HCT116 (cell line): ENCODE measurements around the gene ADGRG6. TPM values are rescaled to one million over a fixed set of nuclear protein-coding genes. Genes with fewer than 3 reads are reported as not detected.
"Not testable (repeated sequence)": the region's sequence is repeated elsewhere in the genome, so short reads cannot be mapped to it uniquely, and the experiment has no call there.

ENCODE experiments used
- ATAC-seq: fragments of 200-7000 bp; cut with Tn5 transposase; 2 replicates; pipeline ENCODE4 v1.9.1; 2020; ENCODE audit warnings: mild to moderate bottlenecking, moderate library complexity
- BruUV-seq: library from RNA; stranded (reverse); fragments of 400-500 nt; replicated peaks from 2 replicates; lab custom pipeline; 2021; lab: Mats Ljungman, UMichigan
- CTCF ChIA-PET: fragments of 300-600 bp; sonication (Branson Sonifier 250); formaldehyde crosslinking; loops from one replicate; lab custom pipeline; 2021; ENCODE audit warnings: antibody characterized with exemption; lab: Charles Lee
- POLR2A ChIA-PET: fragments of 300-600, 350-600 bp; sonication (Branson Sonifier 250); formaldehyde crosslinking; loops from one replicate; lab custom pipeline; 2021; ENCODE audit warnings: antibody characterized with exemption; lab: Charles Lee
- RAD21 ChIA-PET, 2 experiments: fragments of 300-600 bp; sonication (Branson Sonifier 250); formaldehyde crosslinking; loops; one replicate each; lab custom pipeline; 2023; ENCODE audit warnings: low total read pairs in 2 of 2; ENCODE audit not compliant: uncharacterized antibody in 2 of 2, unreplicated experiment in 2 of 2, low non-redundant PET in 1 of 2; lab: Charles Lee
- DNase-seq: peaks from one replicate; pipeline ENCODE4 v3.0.0-alpha.2; 2010; ENCODE audit warnings: low read depth, low spot score
- H2AFZ ChIP-seq: fragments of 200-600 bp; shearing (Covaris generic), sonication (generic); 2 replicates; pipeline ENCODE4 v1.6.1; 2017; ENCODE audit warnings: low read depth, mixed run types, mixed read lengths, antibody characterized with exemption, low read length; ENCODE audit not compliant: poor library complexity, severe bottlenecking
- H3K27ac ChIP-seq: 2 replicates; pipeline ENCODE4 v1.5.1; 2012; ENCODE audit warnings: low read depth, low read length
- H3K27me3 ChIP-seq: fragments of 200-600 bp; sonication (generic); 2 replicates; pipeline ENCODE4 v1.6.1; 2016; ENCODE audit warnings: mixed run types, low read length, mixed read lengths; ENCODE audit not compliant: insufficient read depth
- H3K36me3 ChIP-seq, 2 experiments: fragments of 200-500 bp in 1 of 2; fragments of 200-600 bp in 1 of 2; sonication (Bioruptor generic) in 1 of 2; sonication (generic) in 1 of 2; 2 replicates each; pipeline versions ENCODE4 v1.5.1 to v1.6.1; 2014 to 2016; ENCODE audit warnings: low read length in 2 of 2, inconsistent platforms in 1 of 2, mixed read lengths in 1 of 2, mixed run types in 1 of 2; ENCODE audit not compliant: insufficient read depth in 2 of 2, control insufficient read depth in 1 of 2
- H3K4me1 ChIP-seq, 2 experiments: fragments of 200-600 bp in 1 of 2; sonication (generic) in 1 of 2; 2 replicates each; pipeline versions ENCODE4 v1.5.1 to v1.6.1; 2012 to 2017; ENCODE audit warnings: low read length in 2 of 2, inconsistent platforms in 1 of 2, mild to moderate bottlenecking in 1 of 2, mixed read lengths in 1 of 2, mixed run types in 1 of 2, moderate library complexity in 1 of 2; ENCODE audit not compliant: insufficient read depth in 2 of 2, control insufficient read depth in 1 of 2
- H3K4me2 ChIP-seq: fragments of 200-600 bp; sonication (generic); 2 replicates; pipeline ENCODE4 v1.6.1; 2017; ENCODE audit warnings: mixed run types, low read length, mixed read lengths
- H3K4me3 ChIP-seq, 2 experiments: fragments of 200-600 bp in 1 of 2; sonication (generic) in 1 of 2; replicated peaks in 1 of 2; 2 replicates each; pipeline ENCODE4 v1.5.1; 2011 to 2016; ENCODE audit warnings: low read length in 2 of 2, control low read depth in 1 of 2, low read depth in 1 of 2, mild to moderate bottlenecking in 1 of 2, mixed read lengths in 1 of 2, mixed run types in 1 of 2
- H3K79me2 ChIP-seq: fragments of 200-600 bp; sonication (generic); 2 replicates; pipeline ENCODE4 v1.6.1; 2017; ENCODE audit warnings: mild to moderate bottlenecking, mixed run types, low read length, moderate library complexity, mixed read lengths; ENCODE audit not compliant: insufficient read depth
- H3K9ac ChIP-seq: fragments of 200-600 bp; sonication (generic); 2 replicates; pipeline ENCODE4 v1.6.1; 2016; ENCODE audit warnings: low read length, mixed read lengths
- H3K9me2 ChIP-seq: fragments of 200-600 bp; sonication (generic), shearing (Covaris generic); 2 replicates; pipeline ENCODE4 v1.6.1; 2017; ENCODE audit warnings: mixed run types, mild to moderate bottlenecking, moderate library complexity; ENCODE audit not compliant: insufficient read depth
- H3K9me3 ChIP-seq, 2 experiments: fragments of 200-500 bp in 1 of 2; fragments of 200-600 bp in 1 of 2; sonication (Bioruptor generic) in 1 of 2; sonication (generic) in 1 of 2; 2 replicates each; pipeline ENCODE4 v1.6.1; 2014 to 2017; ENCODE audit warnings: low read length in 2 of 2, mixed read lengths in 2 of 2, inconsistent platforms in 1 of 2, low read depth in 1 of 2, mild to moderate bottlenecking in 1 of 2, mixed run types in 1 of 2, moderate library complexity in 1 of 2; ENCODE audit not compliant: control insufficient read depth in 1 of 2, insufficient read depth in 1 of 2
- H4K20me1 ChIP-seq: fragments of 200-600 bp; sonication (generic), shearing (Covaris generic); 2 replicates; pipeline ENCODE4 v1.6.1; 2017; ENCODE audit warnings: mixed run types, mild to moderate bottlenecking, moderate library complexity; ENCODE audit not compliant: insufficient read depth
- CBX3 ChIP-seq: IDR thresholded peaks from 2 replicates; pipeline ENCODE4 v1.6.1; 2012; ENCODE audit warnings: low read depth
- CEBPB ChIP-seq: IDR thresholded peaks from 2 replicates; pipeline ENCODE4 v1.6.1; 2012; ENCODE audit warnings: low read depth
- EGR1 ChIP-seq: IDR thresholded peaks from 2 replicates; pipeline ENCODE4 v1.6.1; 2012; ENCODE audit warnings: low read depth
- ELF1 ChIP-seq: IDR thresholded peaks from 2 replicates; pipeline ENCODE4 v1.6.1; 2012; ENCODE audit warnings: low read depth, borderline replicate concordance
- EZH2 ChIP-seq: fragments of 200-600 bp; sonication (generic); IDR thresholded peaks from 2 replicates; pipeline ENCODE4 v1.6.1; 2017; ENCODE audit warnings: antibody characterized with exemption, mixed run types
- EZH2phosphoT487 ChIP-seq: fragments of 200-600 bp; IDR thresholded peaks from 2 replicates; pipeline ENCODE4 v1.6.1; 2018; ENCODE audit warnings: antibody characterized with exemption, borderline replicate concordance
- FOSL1 ChIP-seq: IDR thresholded peaks from 2 replicates; pipeline ENCODE4 v1.6.1; 2012; ENCODE audit warnings: low read depth
- JUND ChIP-seq: IDR thresholded peaks from 2 replicates; pipeline ENCODE4 v1.6.1; 2012
- MAX ChIP-seq: IDR thresholded peaks from 2 replicates; pipeline ENCODE4 v1.6.1; 2012
- POLR2A ChIP-seq: IDR thresholded peaks from 2 replicates; pipeline ENCODE4 v1.7.0; 2011; ENCODE audit warnings: borderline replicate concordance; ENCODE audit not compliant: insufficient read depth, insufficient read length; ENCODE audit errors: extremely low read depth
- POLR2AphosphoS5 ChIP-seq: IDR thresholded peaks from 2 replicates; pipeline ENCODE4 v1.6.1; 2011; ENCODE audit warnings: mild to moderate bottlenecking, low read depth, low read length, moderate library complexity
- RAD21 ChIP-seq: IDR thresholded peaks from 2 replicates; pipeline ENCODE4 v1.6.1; 2012; ENCODE audit warnings: low read depth, mild to moderate bottlenecking
- REST ChIP-seq: IDR thresholded peaks from 2 replicates; pipeline ENCODE4 v1.6.1; 2012; ENCODE audit warnings: low read depth
- SIN3A ChIP-seq: IDR thresholded peaks from 2 replicates; pipeline ENCODE4 v1.6.1; 2012; ENCODE audit warnings: low read depth
- SP1 ChIP-seq: IDR thresholded peaks from 2 replicates; pipeline ENCODE4 v1.6.1; 2012; ENCODE audit warnings: low read depth
- TCF7L2 ChIP-seq: IDR thresholded peaks from 2 replicates; pipeline ENCODE4 v1.7.0; 2011; ENCODE audit warnings: borderline replicate concordance, inconsistent platforms; ENCODE audit not compliant: insufficient read depth, insufficient read length; ENCODE audit errors: extremely low read depth
- YY1 ChIP-seq: IDR thresholded peaks from 2 replicates; pipeline ENCODE4 v1.6.1; 2011; ENCODE audit warnings: low read length, low read depth, moderate library complexity, mild to moderate bottlenecking; ENCODE audit not compliant: insufficient replicate concordance; ENCODE audit errors: extremely low read depth
- ZBTB33 ChIP-seq: IDR thresholded peaks from 2 replicates; pipeline ENCODE4 v1.6.1; 2011; ENCODE audit warnings: mild to moderate bottlenecking, low read length, moderate library complexity; ENCODE audit not compliant: insufficient replicate concordance; ENCODE audit errors: extremely low read depth
- ZFX ChIP-seq: fragments of 450-650 bp; IDR thresholded peaks from 2 replicates; pipeline ENCODE4 v1.6.1; 2017
- ZNF274 ChIP-seq: fragments of 200-500 bp; sonication (Bioruptor generic); IDR thresholded peaks from 2 replicates; pipeline ENCODE4 v1.6.1; 2014; ENCODE audit warnings: mild to moderate bottlenecking, low read depth, low read length, inconsistent platforms
- intact Hi-C: fragments of 100-400 bp; cut with micrococcal nuclease; formaldehyde crosslinking; loops from 2 replicates; pipeline ENCODE4 v1.10.0; 2022
- total RNA-seq: library from RNA; stranded (reverse); gene quantifications from one replicate; pipeline ENCODE4 v1.2.1, GENCODE V29; 2021; ENCODE audit not compliant: unreplicated experiment

The ADGRG6 gene
- total RNA-seq, 1 experiment from 2014 or later = 67.9 TPM

- no peak for ATAC-seq
- H2AFZ ChIP-seq = no peak overlapping the region
- H3K27ac ChIP-seq = no peak overlapping the region
- no peaks in the 10 kb centered on the region for H3K36me3 ChIP-seq
- peaks cover 61% of the 10 kb centered on the region for H3K79me2 ChIP-seq
- H3K9me3 ChIP-seq = no peaks in the 10 kb centered on the region
- H3K4me2 ChIP-seq = no peak overlapping the region
- H3K4me3 ChIP-seq = no peak overlapping the region
- DNase-seq = no peak
- H3K9ac ChIP-seq = no peak overlapping the region
- H4K20me1 ChIP-seq = no peaks in the 10 kb centered on the region
- CTCF ChIA-PET = no interaction called here
- no peaks in the 10 kb centered on the region for H3K9me2 ChIP-seq
- RAD21 ChIA-PET = no interaction called here
- no peaks in the 10 kb centered on the region for H3K4me1 ChIP-seq
- BruUV-seq = no TSS peak
- H3K27me3 ChIP-seq = no peaks in the 10 kb centered on the region
- no peak for TF ChIP-seq ZNF274
- TF ChIP-seq FOSL1 = no peak
- TF ChIP-seq REST = no peak
- no peak for TF ChIP-seq ZFX
- TF ChIP-seq POLR2AphosphoS5 = no peak
- TF ChIP-seq ZBTB33 = no peak
- no peak for TF ChIP-seq EZH2
- no peak for TF ChIP-seq EZH2phosphoT487
- TF ChIP-seq TCF7L2 = no peak
- no peak for TF ChIP-seq MAX
- TF ChIP-seq SIN3A = no peak
- no peak for TF ChIP-seq SP1
- no peak for TF ChIP-seq CBX3
- TF ChIP-seq POLR2A = no peak
- TF ChIP-seq ELF1 = no peak
- no peak for TF ChIP-seq RAD21
- no peak for TF ChIP-seq JUND
- no peak for TF ChIP-seq CEBPB
- TF ChIP-seq EGR1 = no peak
- no peak for TF ChIP-seq YY1
- POLR2A ChIA-PET = no interaction called here
- intact Hi-C loops = no loop called here
Measured at GRCh38 chr6:142345261-142345660, 43.5 kb downstream of the ADGRG6 start.

- H3K9me2 ChIP-seq, H3K27ac ChIP-seq, H3K9ac ChIP-seq, H3K36me3 ChIP-seq, RAD21 ChIA-PET, H3K4me2 ChIP-seq, DNase-seq, H2AFZ ChIP-seq, H3K27me3 ChIP-seq, H4K20me1 ChIP-seq, CTCF ChIA-PET, intact Hi-C loops, ATAC-seq, H3K9me3 ChIP-seq, BruUV-seq, H3K4me1 ChIP-seq, H3K4me3 ChIP-seq, POLR2A ChIA-PET: not testable (repeated sequence)
- peaks cover 56% of the 10 kb centered on the region for H3K79me2 ChIP-seq
Measured at GRCh38 chr6:142346166-142346565, 44.4 kb downstream of the ADGRG6 start.
